HepG2 (cell line): Measurements from ENCODE around the gene TNFAIP8L1. TPM values are rescaled to one million over a fixed set of nuclear protein-coding genes. Genes with fewer than 3 reads are reported as not detected.

Experiments used
- E2F1 ChIP-seq: sonication (generic); formaldehyde crosslinking; IDR thresholded peaks from 2 replicates; pipeline ENCODE4 v1.5.0; 2020; ENCODE audit warnings: missing genetic modification reagents
- ELF3 ChIP-seq: IDR thresholded peaks from 2 replicates; pipeline ENCODE4 v1.6.1; 2016; ENCODE audit warnings: missing genetic modification reagents, missing compliant biosample characterization
- FOSL1 ChIP-seq: sonication (generic); formaldehyde crosslinking; IDR thresholded peaks from 2 replicates; pipeline ENCODE4 v1.9.0; 2021; ENCODE audit warnings: missing genetic modification reagents, borderline replicate concordance
- FOXJ3 ChIP-seq: sonication (generic); formaldehyde crosslinking; IDR thresholded peaks from 2 replicates; pipeline ENCODE4 v1.4.0; 2020; ENCODE audit warnings: missing genetic modification reagents, mild to moderate bottlenecking, borderline replicate concordance
- KIAA2018 ChIP-seq: sonication (generic); formaldehyde crosslinking; IDR thresholded peaks from 2 replicates; pipeline ENCODE4 v1.5.0; 2020; ENCODE audit warnings: mild to moderate bottlenecking, missing genetic modification reagents, borderline replicate concordance
- KLF13 ChIP-seq: sonication (generic); formaldehyde crosslinking; IDR thresholded peaks from 2 replicates; pipeline ENCODE4 v1.4.0; 2020; ENCODE audit warnings: mild to moderate bottlenecking, missing genetic modification reagents
- NFATC3 ChIP-seq: sonication (generic); formaldehyde crosslinking; IDR thresholded peaks from 2 replicates; pipeline ENCODE4 v1.5.1; 2020; ENCODE audit warnings: mild to moderate bottlenecking, missing genetic modification reagents
- PTBP1 ChIP-seq: fragments of 200-400 bp; formaldehyde crosslinking; IDR thresholded peaks from 2 replicates; pipeline ENCODE4 v1.6.1; 2018; ENCODE audit warnings: low read length, low read depth; ENCODE audit not compliant: poor library complexity, severe bottlenecking
- RXRB ChIP-seq: IDR thresholded peaks from 2 replicates; pipeline ENCODE4 v1.6.1; 2016; ENCODE audit warnings: borderline replicate concordance, missing genetic modification reagents, missing compliant biosample characterization
- SRSF1 ChIP-seq: fragments of 200-400 bp; formaldehyde crosslinking; optimal IDR thresholded peaks from 2 replicates; pipeline ENCODE3; 2017; ENCODE audit warnings: mild to moderate bottlenecking, low read depth, low read length, moderate library complexity
- TGIF2 ChIP-seq: IDR thresholded peaks from 2 replicates; pipeline ENCODE4 v1.6.1; 2016; ENCODE audit warnings: control low read depth, missing compliant biosample characterization
- ZFP1 ChIP-seq: IDR thresholded peaks from 2 replicates; pipeline ENCODE4 v1.6.1; 2016
- ZNF121 ChIP-seq: sonication (generic); formaldehyde crosslinking; IDR thresholded peaks from 2 replicates; pipeline ENCODE4 v1.5.0; 2020; ENCODE audit warnings: mild to moderate bottlenecking, missing genetic modification reagents
- ZNF234 ChIP-seq: sonication (generic); formaldehyde crosslinking; conservative IDR thresholded peaks from 2 replicates; pipeline ENCODE4 v1.5.1; 2020; ENCODE audit warnings: mild to moderate bottlenecking, missing genetic modification reagents
- ZNF574 ChIP-seq: sonication (generic); formaldehyde crosslinking; IDR thresholded peaks from 2 replicates; pipeline ENCODE4 v1.4.0; 2020; ENCODE audit warnings: missing genetic modification reagents
- ZNF792 ChIP-seq: IDR thresholded peaks from 2 replicates; pipeline ENCODE4 v1.6.1; 2016
- ZNF841 ChIP-seq: sonication (generic); formaldehyde crosslinking; IDR thresholded peaks from 2 replicates; pipeline ENCODE4 v1.8.1; 2023; ENCODE audit warnings: missing genetic modification reagents, borderline replicate concordance
- polyA plus RNA-seq, 8 experiments: library from polyadenylated mRNA; depleted of rRNA in 3 of 8; stranded (reverse) in 7 of 8; unstranded in 1 of 8; fragments of >200 nt; fragmentation: Illumina TruSeq in 4 of 8; extraction: Trizol in 4 of 8; gene quantifications; 2 replicates each; pipeline versions ENCODE4 v1.2.1 to v1.2.3, GENCODE V29; 2011 to 2016; ENCODE audit warnings: low read depth in 4 of 8, missing spikeins in 1 of 8, mixed read lengths in 1 of 8; ENCODE audit not compliant: insufficient read depth in 1 of 8
- total RNA-seq, 5 experiments: library from RNA; depleted of rRNA; stranded (reverse); fragments of >200 nt; fragmentation: Illumina TruSeq; extraction: Trizol; gene quantifications; 2 replicates each; pipeline ENCODE4 v1.2.3, GENCODE V29; 2016; ENCODE audit warnings: low read depth in 1 of 5

The TNFAIP8L1 gene
- total and polyA plus RNA-seq, 2 of the 13 experiments (the other 11 are each of a cell fraction or from before 2014, with no cell fraction given), result 13.4 to 21.4 TPM

GRCh38 chr19:4606921-4607678 lies 32.2 kb upstream of the TNFAIP8L1 start (continued):
- no peak for TF ChIP-seq KLF13
- TF ChIP-seq ZNF234 (CRISPR knock-in tag), result no peak
- TF ChIP-seq ZNF121 (CRISPR knock-in tag), result no peak
- TF ChIP-seq KIAA2018 (CRISPR knock-in tag), result no peak
- TF ChIP-seq ZNF574 (CRISPR knock-in tag), result no peak
- TF ChIP-seq TGIF2 (CRISPR knock-in tag), result peak; percentile 70; the same call in 1 of the 2 replicates
- no peak for TF ChIP-seq ELF3
- no peak for TF ChIP-seq NFATC3 (CRISPR knock-in tag)
- TF ChIP-seq PTBP1, result no peak
- no peak for TF ChIP-seq E2F1 (CRISPR knock-in tag)
- no peak for TF ChIP-seq FOSL1 (CRISPR knock-in tag)
- no peak for TF ChIP-seq ZNF841 (CRISPR knock-in tag)
- TF ChIP-seq ZNF792 (CRISPR knock-in tag), result no peak
- TF ChIP-seq FOXJ3 (CRISPR knock-in tag), result no peak
- no peak for TF ChIP-seq SRSF1
- TF ChIP-seq ZFP1 (CRISPR knock-in tag), result no peak
- TF ChIP-seq RXRB (CRISPR knock-in tag), result no peak
